Measurements from ENCODE around the gene AFF3. TPM values are rescaled to one million over a fixed set of nuclear protein-coding genes. Genes with fewer than 3 reads are reported as not detected.

AFF3 gene
- total and polyA plus RNA-seq, 2 donors (not counting 1 experiment from before 2014, with no cell fraction given) = 0.50 to 2.5 TPM

- TF ChIP-seq EZH2 (IDR thresholded peaks at IDR 0.05; ENCODE audit: low read length, missing control alignments) (no peak), CTCF (conservative IDR thresholded peaks at IDR 0.05 in 1 of 2, IDR thresholded peaks at IDR 0.05 in 1 of 2; ENCODE audit: low read depth in 1 of 2, low read length in 2 of 2) (no peak)
- H4K20me1 ChIP-seq (ENCODE audit: control insufficient read depth, extremely low read depth, insufficient read depth, low read length) = no peaks in the 10 kb centered on the region
- no peaks in the 10 kb centered on the region for H3K79me2 ChIP-seq (ENCODE audit: control insufficient read depth, insufficient read depth, low read length)
- H3K27ac ChIP-seq (ENCODE audit: insufficient read depth, low read length) = no peak overlapping the region
- no peaks in the 10 kb centered on the region for H3K9me3 ChIP-seq (ENCODE audit: control insufficient read depth, insufficient read depth, low read depth, low read length)
- H3K9ac ChIP-seq (ENCODE audit: insufficient read depth, low read length) = no peak overlapping the region
- H3K4me1 ChIP-seq (ENCODE audit: control insufficient read depth, extremely low read depth, insufficient read depth, low read length) = no peaks in the 10 kb centered on the region
- H3K36me3 ChIP-seq (ENCODE audit: control insufficient read depth, insufficient read depth, low read length) = no peaks in the 10 kb centered on the region
- no peak overlapping the region for H2AFZ ChIP-seq (ENCODE audit: low read length)
- DNase-seq (ENCODE audit: low read depth in 2 of 2) = no peak
- H3K4me3 ChIP-seq (replicated peaks in 1 of 4; ENCODE audit: control extremely low read depth in 1 of 4, insufficient read depth in 1 of 4, low read depth in 3 of 4, low read length in 4 of 4) = no peak overlapping the region
- H3K27me3 ChIP-seq (ENCODE audit: control insufficient read depth, insufficient read depth, low read length) = peaks cover 2% of the 10 kb centered on the region
- H3K4me2 ChIP-seq (ENCODE audit: extremely low read depth, insufficient read depth, low read length) = no peak overlapping the region
These were observed 524.6 kb downstream of the AFF3 start for GRCh38 chr2:99617811-99618210.

GRCh38 chr2:99615247-99615771, 527.1 kb downstream of the AFF3 start:
- no peak overlapping the region for H2AFZ ChIP-seq (ENCODE audit: low read length)
- H3K9me3 ChIP-seq (ENCODE audit: control insufficient read depth, insufficient read depth, low read depth, low read length) = no peaks in the 10 kb centered on the region
- no peak for DNase-seq (ENCODE audit: low read depth in 2 of 2)
- H4K20me1 ChIP-seq (ENCODE audit: control insufficient read depth, extremely low read depth, insufficient read depth, low read length) = no peaks in the 10 kb centered on the region
- H3K79me2 ChIP-seq (ENCODE audit: control insufficient read depth, insufficient read depth, low read length) = no peaks in the 10 kb centered on the region
- TF ChIP-seq EZH2 (IDR thresholded peaks at IDR 0.05; ENCODE audit: low read length, missing control alignments) = no peak
- TF ChIP-seq CTCF (conservative IDR thresholded peaks at IDR 0.05 in 1 of 2, IDR thresholded peaks at IDR 0.05 in 1 of 2; ENCODE audit: low read depth in 1 of 2, low read length in 2 of 2) = no peak
- no peak overlapping the region for H3K4me3 ChIP-seq (replicated peaks in 1 of 4; ENCODE audit: control extremely low read depth in 1 of 4, insufficient read depth in 1 of 4, low read depth in 3 of 4, low read length in 4 of 4)
- H3K4me1 ChIP-seq (ENCODE audit: control insufficient read depth, extremely low read depth, insufficient read depth, low read length) = no peaks in the 10 kb centered on the region
- H3K27me3 ChIP-seq (ENCODE audit: control insufficient read depth, insufficient read depth, low read length) = no peaks in the 10 kb centered on the region
- H3K36me3 ChIP-seq (ENCODE audit: control insufficient read depth, insufficient read depth, low read length) = no peaks in the 10 kb centered on the region
- H3K4me2 ChIP-seq (ENCODE audit: extremely low read depth, insufficient read depth, low read length) = no peak overlapping the region
- no peak overlapping the region for H3K9ac ChIP-seq (ENCODE audit: insufficient read depth, low read length)
- no peak overlapping the region for H3K27ac ChIP-seq (ENCODE audit: insufficient read depth, low read length)

GRCh38 chr2:99613980-99614379, 528.4 kb downstream of the AFF3 start:
- no peaks in the 10 kb centered on the region for H4K20me1 ChIP-seq (ENCODE audit: control insufficient read depth, extremely low read depth, insufficient read depth, low read length)
- no peak overlapping the region for H2AFZ ChIP-seq (ENCODE audit: low read length)
- no peaks in the 10 kb centered on the region for H3K79me2 ChIP-seq (ENCODE audit: control insufficient read depth, insufficient read depth, low read length)
- H3K4me3 ChIP-seq (replicated peaks in 1 of 4; ENCODE audit: control extremely low read depth in 1 of 4, insufficient read depth in 1 of 4, low read depth in 3 of 4, low read length in 4 of 4) = no peak overlapping the region
- H3K27me3 ChIP-seq (ENCODE audit: control insufficient read depth, insufficient read depth, low read length) = no peaks in the 10 kb centered on the region
- H3K36me3 ChIP-seq (ENCODE audit: control insufficient read depth, insufficient read depth, low read length) = no peaks in the 10 kb centered on the region
- no peak for DNase-seq (ENCODE audit: low read depth in 2 of 2)
- no peak overlapping the region for H3K9ac ChIP-seq (ENCODE audit: insufficient read depth, low read length)
- no peaks in the 10 kb centered on the region for H3K4me1 ChIP-seq (ENCODE audit: control insufficient read depth, extremely low read depth, insufficient read depth, low read length)
- H3K4me2 ChIP-seq (ENCODE audit: extremely low read depth, insufficient read depth, low read length) = no peak overlapping the region
- H3K9me3 ChIP-seq (ENCODE audit: control insufficient read depth, insufficient read depth, low read depth, low read length) = no peaks in the 10 kb centered on the region
- H3K27ac ChIP-seq (ENCODE audit: insufficient read depth, low read length) = no peak overlapping the region
- TF ChIP-seq CTCF (conservative IDR thresholded peaks at IDR 0.05 in 1 of 2, IDR thresholded peaks at IDR 0.05 in 1 of 2; ENCODE audit: low read depth in 1 of 2, low read length in 2 of 2) (no peak), EZH2 (IDR thresholded peaks at IDR 0.05; ENCODE audit: low read length, missing control alignments) (no peak)

Data from fibroblast of lung (primary cell).